GM19397 (cell line): Measurements from ENCODE around the gene PLEKHG4B.
"Not testable (repeated sequence)": the region's sequence is repeated elsewhere in the genome, so short reads cannot be mapped to it uniquely, and the experiment has no call there.

Experiments
- ATAC-seq: cut with Tn5 transposase; IDR thresholded peaks from one replicate; pipeline ENCODE4 v1.9.1; 2021; ENCODE audit warnings: mild to moderate bottlenecking, moderate library complexity; ENCODE audit not compliant: unreplicated experiment

PLEKHG4B gene

DNA sequence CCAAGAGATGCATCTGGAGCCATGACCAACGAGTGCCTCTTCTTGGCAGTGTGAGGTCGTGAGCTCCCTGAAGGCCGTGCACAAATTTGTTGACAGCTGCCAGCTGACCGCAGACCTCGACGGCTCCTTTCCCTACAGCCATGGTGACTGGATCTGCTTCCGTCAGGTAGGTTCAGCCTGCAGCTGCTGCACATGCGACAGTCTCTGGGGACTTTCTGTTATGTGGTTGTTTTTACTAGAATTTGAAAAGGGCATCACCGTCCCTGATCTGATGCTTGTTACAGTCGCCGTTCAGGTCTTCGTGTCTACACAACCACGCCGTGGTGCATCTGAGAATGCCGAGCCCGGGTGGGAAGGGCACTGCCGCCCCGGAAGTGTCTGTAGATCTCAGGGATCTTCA is 62.9 kb downstream of the PLEKHG4B start:
- no peak for ATAC-seq

DNA sequence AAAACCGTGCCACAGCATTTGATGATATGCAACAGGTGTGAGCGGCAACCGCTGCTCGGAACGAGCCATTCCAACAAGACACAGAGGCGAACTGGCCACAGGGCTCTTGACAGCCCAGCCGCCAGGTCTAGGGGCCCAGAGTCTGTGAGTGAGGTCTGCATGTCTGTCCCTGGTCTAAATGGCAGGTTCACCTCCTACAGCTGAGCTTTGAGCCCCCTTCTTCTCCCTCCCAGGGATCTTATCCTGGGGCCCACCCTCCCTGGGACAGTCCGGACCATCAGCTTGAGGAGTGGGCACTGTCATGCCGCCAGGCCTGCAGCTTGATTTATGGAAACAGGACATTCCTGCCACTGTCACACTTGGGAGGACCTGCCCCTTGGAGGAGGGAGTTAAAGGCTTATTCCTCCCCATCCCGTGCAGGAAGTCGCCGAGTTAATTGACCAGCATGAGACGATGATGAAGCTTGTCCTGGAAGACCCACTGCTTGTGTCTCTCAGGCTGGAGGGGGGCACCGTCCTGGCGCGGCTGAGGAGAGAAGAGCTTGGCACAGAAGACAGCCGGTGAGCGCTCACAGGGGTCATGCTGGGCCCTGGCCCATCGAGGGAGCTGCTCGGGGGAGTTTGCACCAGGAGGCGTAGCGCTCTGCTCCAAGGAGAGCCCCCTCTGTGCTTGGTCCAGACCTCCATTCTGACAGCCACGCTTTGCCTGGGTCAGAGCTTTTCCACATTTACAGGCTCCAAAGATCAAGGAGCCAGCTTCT is 63.9 kb downstream of the PLEKHG4B start:
- no peak for ATAC-seq

DNA sequence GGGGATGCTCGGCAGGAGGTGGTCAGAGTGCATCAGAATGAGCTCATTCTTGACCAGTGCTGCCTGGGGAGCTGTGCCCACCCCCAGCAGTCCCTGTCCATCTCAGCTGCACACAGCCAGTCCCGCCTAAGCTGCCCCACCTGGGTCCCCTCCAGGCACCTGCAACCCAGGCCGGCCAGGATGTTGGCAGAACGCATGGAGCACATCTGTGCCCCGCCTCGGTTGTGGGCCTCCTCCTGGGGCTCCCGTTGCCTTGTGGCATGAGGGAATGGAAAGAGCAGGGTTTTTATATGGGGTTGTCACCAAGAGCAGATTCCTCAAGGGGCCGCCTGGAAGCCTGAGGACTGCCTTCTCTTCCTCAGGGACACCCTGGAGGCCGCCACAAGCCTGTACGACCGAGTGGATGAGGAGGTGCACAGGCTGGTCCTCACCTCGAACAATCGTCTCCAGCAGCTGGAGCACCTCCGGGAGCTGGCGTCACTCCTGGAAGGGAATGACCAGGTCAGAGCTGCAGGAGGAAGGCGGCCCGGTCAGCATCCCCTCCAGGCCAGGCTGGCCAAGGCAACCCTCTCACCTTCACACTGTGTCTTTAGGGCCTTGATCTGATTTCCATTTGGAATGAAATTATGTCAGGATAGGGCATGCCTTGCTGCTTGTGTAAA is 64.6 kb downstream of the PLEKHG4B start:
- ATAC-seq: no peak

DNA sequence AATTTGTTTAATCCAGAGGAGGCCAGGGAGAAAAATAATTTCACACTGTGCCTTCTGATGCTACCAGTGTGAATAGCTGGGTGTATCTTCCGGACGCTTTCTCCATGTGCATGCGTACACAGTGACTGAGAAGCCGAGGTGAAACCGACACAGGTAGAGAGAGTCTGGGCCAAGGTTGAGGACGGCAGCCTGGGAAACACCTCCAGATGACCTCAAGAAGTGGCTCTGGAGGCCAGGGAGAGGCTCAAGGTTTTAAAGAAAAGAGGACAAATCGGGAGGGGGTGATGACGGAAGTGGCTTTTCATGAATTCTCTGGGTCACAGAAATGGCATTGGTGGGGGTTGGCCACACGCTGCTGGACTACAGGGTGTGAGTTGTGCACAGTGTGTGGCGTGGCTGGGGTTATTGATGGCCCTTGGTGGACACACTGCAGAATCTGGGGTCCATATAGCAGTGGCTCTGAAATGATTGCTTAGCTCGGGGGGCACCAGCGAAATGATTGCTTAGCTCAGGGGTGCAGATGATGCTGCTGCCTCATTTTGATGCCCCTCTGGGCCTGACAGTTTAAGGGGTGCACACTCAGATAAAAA is 65.3 kb downstream of the PLEKHG4B start:
- ATAC-seq: no peak

DNA sequence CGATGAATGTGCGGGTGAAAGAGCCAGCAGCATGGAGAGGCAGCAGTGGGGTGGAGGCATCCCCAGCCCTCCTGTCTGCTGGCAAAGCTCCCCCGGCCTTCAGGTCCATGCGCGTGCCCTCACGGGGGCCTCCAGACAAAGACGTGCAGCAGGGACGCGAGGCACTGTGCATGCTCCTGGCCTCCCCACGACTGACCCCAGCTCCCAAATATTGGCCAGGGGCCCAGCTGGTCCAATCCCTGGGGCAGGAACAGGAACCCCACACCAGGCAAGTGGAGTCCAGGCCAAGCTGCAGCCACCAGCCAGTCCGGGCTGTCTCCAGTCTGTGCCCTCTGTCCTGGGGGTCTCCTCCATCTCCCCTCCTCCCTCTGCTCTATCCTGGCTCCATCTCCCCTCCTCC is 65.8 kb downstream of the PLEKHG4B start:
- ATAC-seq: no peak

DNA sequence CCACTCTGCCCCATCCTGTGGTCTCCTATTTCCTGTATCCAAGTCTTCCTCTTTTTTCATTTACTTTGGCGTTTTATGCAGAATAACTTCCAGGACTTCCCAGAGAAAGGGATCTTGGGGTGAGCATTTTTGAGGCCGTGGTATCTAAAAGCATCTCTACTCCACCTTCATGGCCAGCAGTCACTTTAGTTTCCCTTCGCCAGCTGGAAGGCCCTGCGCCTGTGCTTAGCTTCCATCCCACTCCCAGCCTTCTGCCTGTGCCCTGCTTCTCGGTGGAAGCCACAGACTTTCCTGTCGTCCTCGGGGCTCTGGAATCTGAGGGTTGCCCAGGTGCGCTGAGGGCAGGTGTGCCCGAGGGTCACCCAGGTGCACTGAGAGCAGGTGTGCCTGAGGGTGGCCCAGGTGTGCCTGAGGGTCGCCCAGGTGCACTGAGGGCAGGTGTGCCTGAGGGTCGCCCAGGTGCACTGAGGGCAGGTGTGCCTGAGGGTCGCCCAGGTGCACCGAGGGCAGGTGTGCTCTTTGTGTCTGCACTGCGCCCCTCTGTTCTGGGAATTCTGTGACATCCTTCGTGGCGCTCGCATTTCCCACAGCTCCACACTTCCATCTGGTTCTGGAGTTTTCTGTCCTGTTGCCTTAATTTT is 67.0 kb downstream of the PLEKHG4B start:
- ATAC-seq: no peak

DNA sequence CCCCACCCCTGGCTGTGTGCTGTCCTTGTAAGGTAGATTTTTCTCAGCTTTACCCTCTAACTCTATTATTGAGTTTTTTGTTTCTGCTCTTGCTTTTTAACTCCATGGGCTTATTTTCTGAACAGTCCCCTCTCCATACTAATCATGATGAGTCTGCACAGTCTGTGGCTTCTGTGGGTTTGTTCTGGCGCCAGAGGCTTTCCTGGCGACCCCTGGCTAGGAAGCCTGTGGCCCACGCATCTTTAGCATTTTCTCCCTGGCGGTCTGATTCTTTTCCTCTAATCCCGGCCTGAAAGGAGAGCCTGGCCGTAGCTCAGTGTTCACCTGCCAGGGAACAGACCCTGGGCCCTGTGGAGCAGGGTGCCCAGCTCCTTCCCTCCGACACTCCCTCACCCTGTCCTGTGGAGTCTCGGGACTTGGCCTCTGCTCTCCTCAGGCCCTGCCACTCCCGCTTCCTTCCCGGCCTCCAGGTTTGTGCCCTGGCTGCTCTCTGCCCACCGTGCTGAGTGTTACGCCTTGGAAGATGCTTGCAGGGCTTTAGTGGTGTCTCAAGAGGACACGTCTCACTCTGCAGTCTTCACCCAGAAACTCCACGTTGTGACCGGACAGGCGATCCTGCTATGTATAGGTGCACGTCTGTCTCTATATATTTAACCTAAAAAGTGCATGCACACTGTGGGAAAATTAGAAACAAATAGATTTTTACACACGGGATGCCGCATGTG is 67.6 kb downstream of the PLEKHG4B start:
- ATAC-seq: no peak

DNA sequence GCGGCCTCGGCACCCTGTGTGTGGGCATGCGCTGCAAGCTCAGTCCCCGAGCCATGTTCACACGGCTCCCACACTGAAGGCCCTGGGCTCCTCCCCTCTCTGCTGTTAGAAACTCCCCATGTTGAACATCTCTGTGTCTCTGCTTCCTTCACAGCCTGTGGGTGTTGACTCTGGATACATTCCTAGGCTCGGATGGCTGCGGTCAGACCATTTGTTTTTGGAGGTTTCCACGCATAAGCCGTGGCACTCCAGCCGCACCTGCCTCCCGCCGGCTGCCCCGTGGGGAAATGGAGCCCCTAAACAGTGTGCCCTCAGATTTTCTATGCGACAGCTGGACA is 68.2 kb downstream of the PLEKHG4B start:
- no peak for ATAC-seq

DNA sequence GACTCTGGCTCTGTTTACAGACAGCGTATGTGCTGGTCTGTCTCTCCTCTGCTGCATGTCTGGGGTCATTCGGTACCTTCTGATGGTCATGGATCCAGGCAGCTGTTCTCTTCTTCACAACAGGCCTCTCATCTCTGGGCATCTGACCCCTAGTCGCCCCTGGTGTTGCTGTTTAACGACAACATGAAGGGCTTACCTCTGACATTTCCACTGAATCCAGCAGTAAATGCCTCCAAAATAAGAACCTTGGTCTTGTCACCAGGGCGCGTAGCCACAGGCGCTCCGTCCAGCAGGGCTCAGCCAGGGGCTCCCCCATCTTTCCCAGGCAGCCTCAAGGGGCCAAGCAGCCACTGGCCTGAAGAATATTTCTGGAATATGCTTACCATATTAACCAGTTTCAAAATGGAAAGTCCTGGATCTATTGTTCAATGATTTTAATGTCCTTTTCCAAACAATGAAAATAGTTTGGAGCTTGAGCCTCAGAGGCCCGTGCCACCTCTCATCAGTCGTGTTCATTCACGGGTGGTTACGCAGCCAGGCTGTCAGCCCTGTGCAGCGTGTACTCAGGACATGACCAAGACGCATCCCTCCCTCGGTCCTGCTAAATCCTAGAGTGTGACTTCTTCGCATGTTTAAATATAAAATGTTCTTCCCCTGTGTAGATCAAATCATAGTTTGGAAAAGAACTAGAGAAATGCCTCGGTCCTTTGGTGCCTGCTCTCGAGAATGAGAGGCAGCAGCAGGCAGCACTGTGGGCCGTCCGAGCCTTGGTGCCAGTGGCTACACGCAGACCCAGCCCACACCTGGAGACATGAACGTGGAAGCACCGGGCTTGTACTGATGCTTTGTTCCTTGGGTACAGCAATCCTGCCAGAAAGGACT is 69.2 kb downstream of the PLEKHG4B start:
- no peak for ATAC-seq

DNA sequence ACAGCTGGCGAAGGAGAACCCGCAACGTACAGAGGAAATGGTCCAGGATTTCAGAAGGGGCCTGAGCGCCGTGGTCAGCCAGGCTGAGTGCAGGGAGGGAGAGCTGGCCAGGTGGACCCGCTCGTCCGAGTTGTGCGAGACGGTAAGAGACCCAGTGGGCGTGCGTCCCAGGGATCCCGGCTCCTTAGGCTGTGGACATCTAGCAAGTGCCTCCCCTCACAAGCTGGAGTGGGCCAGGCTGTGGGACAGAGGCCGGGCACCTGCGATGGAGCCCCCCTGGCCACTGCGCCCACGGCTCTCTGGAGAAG is 69.8 kb downstream of the PLEKHG4B start:
- no peak for ATAC-seq

DNA sequence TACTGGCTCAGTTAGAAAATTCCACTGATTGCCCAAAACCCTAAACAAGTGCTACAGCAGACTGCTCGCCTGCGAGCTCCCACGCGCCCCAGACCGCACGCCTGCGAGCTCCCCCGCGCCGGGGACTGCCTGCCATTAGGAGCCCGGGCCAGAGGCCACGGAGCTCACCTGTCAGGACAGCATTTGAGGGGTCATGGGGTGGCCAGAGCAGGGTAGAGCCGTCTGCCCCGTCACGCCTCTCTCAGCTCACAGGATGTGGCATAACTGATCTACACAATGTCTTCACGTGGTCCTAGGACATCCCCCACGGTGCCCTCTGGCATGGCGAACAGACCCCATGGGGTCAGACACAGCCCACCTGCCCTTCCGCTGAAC is 70.2 kb downstream of the PLEKHG4B start:
- no peak for ATAC-seq

DNA sequence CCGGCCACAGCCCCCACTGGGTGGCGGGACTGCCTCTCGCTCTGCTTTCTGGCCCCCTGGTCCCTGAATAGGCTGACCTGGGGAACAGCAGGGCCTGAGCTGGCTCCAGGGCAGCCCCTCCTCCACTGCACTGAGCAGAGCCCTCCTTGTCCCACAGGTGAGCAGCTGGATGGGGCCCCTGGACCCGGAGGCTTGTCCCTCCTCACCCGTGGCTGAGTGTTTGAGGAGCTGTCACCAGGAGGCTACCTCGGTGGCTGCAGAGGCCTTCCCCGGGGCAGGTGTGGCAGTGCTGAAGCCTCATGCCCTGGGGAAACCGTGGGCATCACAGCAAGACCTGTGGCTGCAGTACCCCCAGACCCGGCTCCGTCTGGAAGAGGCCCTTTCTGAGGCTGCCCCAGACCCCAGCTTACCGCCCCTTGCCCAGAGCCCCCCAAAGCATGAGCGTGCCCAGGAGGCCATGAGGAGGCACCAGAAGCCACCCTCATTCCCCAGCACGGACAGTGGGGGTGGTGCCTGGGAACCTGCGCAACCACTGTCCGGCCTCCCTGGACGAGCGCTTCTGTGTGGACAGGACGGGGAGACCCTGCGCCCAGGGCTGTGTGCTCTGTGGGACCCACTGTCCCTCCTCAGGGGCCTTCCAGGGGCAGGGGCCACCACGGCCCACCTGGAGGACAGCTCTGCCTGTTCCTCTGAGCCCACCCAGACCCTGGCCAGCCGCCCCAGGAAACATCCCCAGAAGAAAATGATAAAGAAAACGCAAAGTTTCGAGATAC is 70.8 kb downstream of the PLEKHG4B start:
- ATAC-seq: no peak

DNA sequence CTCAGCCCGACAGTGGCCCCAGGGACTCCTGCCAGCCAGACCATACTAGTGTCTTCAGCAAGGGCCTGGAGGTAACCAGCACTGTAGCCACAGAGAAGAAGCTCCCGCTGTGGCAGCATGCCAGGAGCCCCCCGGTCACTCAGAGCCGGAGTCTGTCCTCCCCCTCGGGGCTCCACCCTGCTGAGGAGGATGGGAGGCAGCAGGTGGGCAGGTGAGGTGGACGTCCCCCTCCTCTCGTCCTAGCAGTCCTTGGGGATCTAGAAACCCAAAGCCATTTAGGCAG is 71.3 kb downstream of the PLEKHG4B start:
- no peak for ATAC-seq

DNA sequence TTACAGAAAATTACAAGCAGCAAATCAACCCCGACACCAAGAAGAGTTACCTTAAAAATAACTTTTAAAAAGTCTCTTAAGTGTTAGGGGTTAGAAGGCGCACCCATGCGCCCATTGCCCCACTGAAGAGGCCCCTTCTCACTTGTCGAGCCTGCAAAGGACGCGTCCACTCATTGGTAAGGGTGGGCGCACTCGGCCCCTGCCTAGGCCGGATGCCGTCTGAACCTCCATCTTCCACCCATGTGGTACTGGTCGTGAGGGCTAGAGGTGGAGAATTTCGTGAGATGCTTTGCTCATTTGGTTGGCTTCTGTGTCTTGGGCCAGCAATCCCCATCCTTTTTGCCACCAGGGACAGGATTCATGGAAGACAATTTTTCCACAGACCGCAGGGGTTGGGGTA is 71.9 kb downstream of the PLEKHG4B start:
- ATAC-seq: no peak

DNA sequence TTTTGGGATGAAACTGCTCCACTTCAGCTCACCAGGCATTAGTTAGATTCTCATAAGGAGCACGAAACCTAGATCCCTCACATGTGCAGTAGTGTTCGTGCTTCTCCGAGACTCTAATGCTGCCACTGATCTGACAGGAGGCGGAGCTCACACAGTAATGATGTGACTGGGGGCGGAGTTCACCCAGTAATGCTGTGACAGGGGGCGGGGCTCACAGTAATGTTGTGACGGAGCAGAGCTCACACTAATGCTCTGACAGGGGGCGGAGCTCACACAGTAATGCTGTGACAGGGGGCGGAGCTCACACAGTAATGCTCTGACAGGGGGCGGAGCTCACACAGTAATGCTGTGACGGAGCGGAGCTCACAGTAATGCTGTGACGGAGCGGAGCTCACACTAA is 72.3 kb downstream of the PLEKHG4B start:
- ATAC-seq: no peak

DNA sequence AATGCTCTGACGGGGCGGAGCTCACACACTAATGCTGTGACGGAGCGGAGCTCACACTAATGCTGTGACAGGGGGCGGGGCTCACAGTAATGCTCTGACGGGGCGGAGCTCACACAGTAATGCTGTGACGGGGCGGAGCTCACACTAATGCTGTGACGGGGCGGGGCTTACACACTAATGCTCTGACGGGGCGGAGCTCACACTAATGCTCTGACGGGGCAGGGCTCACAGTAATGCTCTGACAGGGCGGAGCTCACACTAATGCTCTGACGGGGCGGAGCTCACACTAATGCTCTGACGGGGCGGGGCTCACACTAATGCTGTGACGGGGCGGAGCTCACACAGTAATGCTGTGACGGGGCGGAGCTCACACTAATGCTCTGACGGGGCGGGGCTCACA is 72.8 kb downstream of the PLEKHG4B start:
- not testable (repeated sequence) for ATAC-seq

DNA sequence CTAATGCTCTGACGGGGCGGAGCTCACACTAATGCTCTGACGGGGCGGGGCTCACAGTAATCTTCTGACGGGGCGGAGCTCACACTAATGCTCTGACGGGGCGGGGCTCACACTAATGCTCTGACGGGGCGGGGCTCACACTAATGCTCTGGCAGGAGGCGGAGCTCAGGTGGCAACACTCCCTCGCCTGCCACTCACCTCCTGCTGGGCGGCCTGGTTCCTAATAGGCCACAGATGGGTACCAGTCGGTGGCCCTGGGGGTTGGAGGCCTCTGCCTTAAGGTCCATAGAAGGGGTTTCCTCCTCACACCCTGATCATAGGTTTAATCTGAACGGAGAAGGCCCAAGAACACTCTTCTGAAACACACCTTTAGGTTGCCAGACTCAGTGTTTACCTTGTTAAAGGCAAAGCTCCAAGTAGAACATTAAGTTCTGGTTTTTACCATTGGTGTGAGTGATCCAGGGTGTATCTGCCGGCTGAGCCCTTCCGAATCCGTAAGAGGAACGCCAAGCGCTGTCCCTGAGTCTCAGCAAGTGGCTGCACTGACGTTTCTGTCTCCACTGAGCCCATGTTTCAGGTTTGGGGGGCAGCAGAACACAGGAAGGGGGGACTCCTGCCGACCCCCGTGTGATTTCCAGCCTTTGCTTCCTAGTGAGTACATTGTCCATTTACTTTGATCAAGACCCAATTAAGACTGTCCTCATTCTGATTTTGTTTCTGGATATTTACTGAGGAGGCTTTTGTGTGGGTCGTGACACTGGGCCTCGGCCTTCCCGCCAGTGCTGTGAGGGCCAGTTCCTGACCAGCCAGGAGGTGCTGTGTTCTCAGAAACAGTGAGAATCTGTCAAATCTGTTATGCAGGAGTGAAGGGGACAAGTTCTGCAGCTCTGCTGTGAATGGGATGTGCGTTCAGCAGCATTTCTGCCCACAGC is 74.7 kb downstream of the PLEKHG4B start:
- no peak for ATAC-seq

DNA sequence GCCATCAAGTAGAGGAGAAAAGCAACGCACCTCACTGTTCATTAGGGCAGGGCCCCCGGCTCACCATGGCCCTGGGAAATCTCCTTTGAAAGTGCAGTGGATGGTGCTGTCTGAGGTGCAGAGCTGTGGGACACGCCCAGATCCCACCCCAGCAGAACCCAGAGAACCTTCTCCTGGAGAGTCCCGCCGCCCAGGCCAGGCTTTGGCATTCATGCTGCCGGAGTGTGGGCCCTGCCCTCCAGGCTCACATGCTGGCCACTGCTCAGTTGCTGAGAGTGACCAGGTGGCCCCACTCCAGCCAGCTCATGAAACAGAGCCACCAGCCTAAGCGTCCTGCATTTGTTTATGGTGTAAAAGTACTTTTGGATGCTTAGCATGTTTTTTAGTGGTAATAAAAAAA is 75.5 kb downstream of the PLEKHG4B start:
- no peak for ATAC-seq
